IPS-18a (cell line): ENCODE measurements around the gene PAFAH1B2.

Source experiments
- H3K27ac ChIP-seq: one replicate; pipeline ENCODE4 v1.5.1; 2013; ENCODE audit warnings: low read length
- H3K27me3 ChIP-seq: one replicate; pipeline ENCODE4 v1.6.1; 2013; ENCODE audit warnings: mild to moderate bottlenecking, low read length; ENCODE audit not compliant: control insufficient read depth, insufficient read depth
- H3K36me3 ChIP-seq: one replicate; pipeline ENCODE4 v1.6.1; 2013; ENCODE audit warnings: low read depth, low read length; ENCODE audit not compliant: control insufficient read depth
- H3K4me1 ChIP-seq: one replicate; pipeline ENCODE4 v1.6.1; 2013; ENCODE audit warnings: low read depth, low read length; ENCODE audit not compliant: control insufficient read depth
- H3K4me3 ChIP-seq: one replicate; pipeline ENCODE4 v1.5.1; 2013; ENCODE audit warnings: low read length
- H3K9ac ChIP-seq: one replicate; pipeline ENCODE4 v1.6.1; 2013; ENCODE audit warnings: mild to moderate bottlenecking, low read length, moderate library complexity
- H3K9me3 ChIP-seq: one replicate; pipeline ENCODE4 v1.6.1; 2013; ENCODE audit warnings: low read depth, low read length; ENCODE audit not compliant: control insufficient read depth

The PAFAH1B2 gene

DNA sequence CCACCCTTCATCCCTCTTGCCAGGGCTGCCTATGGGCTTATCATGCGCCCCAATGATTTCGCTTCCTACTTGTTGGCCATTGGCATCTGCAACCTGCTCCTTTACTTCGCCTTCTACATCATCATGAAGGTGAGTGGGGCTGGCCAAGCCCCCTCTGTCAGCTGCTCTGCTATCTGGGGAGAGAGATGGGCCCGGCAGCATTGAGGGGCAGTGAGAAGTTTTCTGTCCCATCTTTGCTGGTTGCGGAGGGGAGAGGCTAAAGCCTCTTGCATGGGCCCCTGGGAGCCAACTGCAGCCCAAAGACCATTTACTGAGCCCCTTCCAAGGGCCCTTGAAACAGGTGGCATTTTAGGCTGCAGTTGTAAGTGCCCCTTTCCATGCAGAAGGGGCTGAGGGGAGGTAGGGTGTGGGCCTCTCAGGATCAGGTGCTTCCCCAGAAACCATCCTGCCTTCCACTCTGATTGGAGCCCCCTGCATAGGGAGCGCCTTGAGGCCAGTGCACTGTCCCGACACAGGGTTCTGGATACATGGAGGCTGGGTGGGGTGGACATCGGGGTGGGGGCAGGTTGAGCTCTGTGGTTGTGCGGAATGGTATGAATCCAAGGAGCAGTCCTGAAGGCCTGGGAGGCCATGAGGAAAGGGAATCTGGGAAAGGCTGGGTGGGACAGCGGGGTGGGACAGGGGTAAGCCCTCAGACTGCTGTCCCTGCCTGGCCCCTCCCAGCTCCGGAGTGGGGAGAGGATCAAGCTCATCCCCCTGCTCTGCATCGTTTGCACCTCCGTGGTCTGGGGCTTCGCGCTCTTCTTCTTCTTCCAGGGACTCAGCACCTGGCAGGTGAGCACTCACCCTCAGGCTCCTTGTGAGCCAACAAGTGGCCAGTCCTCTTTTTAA lies 49.3 kb downstream of the PAFAH1B2 start:
- Histone ChIP-seq H3K9me3 (no peaks in the 10 kb centered on the region), H3K27me3 (no peaks in the 10 kb centered on the region), H3K27ac (no peak overlapping the region), H3K9ac (no peak overlapping the region), H3K4me3 (no peak overlapping the region), H3K4me1 (peaks cover 4% of the 10 kb centered on the region), H3K36me3 (no peaks in the 10 kb centered on the region)

DNA sequence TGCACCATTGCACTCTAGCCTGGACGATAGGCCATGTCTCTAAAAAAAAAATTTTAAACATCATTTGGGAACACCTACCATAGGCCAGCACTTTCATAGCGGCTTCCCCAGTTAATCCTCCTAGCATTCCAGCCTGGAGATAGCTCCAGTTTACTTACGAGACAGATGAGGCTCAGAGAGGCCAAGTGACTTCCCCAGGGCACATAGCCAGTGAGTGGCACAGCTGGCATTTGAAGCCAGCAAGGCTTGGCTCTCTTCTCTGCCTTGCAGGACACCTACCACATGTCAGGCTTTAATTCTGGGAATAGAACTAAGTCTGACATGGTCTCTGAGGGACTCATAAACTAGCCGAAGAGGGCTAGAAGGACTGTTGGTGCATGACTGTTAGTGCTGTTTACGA lies 50.2 kb downstream of the PAFAH1B2 start:
- Histone ChIP-seq H3K27me3 (no peaks in the 10 kb centered on the region), H3K9me3 (no peaks in the 10 kb centered on the region), H3K9ac (no peak overlapping the region), H3K4me1 (peaks cover 7% of the 10 kb centered on the region), H3K36me3 (no peaks in the 10 kb centered on the region), H3K4me3 (no peak overlapping the region), H3K27ac (no peak overlapping the region)

DNA sequence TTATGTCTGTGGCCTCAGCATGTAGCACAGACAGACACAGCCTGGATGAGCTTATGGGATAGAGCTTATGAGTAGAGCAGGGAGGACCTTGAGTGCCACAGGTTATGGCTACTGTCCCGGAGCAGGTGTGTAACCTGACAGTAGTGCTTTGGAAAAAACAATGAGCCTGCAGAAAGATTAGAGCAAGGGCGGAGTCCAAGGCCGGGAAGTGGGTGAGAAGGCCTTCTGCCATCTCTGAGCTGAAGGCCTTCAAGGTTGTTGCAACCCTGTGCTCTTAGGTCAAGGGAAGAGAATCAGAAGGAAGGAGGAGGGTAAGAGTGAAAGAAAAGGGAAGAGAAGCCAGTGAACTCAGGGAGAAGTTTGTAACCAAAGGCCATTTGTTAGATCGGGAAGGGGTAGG lies 51.2 kb downstream of the PAFAH1B2 start:
- Histone ChIP-seq H3K9ac (no peak overlapping the region), H3K36me3 (no peaks in the 10 kb centered on the region), H3K9me3 (no peaks in the 10 kb centered on the region), H3K27me3 (no peaks in the 10 kb centered on the region), H3K4me3 (no peak overlapping the region), H3K27ac (no peak overlapping the region), H3K4me1 (peaks cover 15% of the 10 kb centered on the region)

- Histone ChIP-seq H3K4me1 (peaks cover 20% of the 10 kb centered on the region), H3K27me3 (no peaks in the 10 kb centered on the region), H3K4me3 (no peak overlapping the region), H3K36me3 (no peaks in the 10 kb centered on the region), H3K9ac (no peak overlapping the region), H3K9me3 (no peaks in the 10 kb centered on the region), H3K27ac (no peak overlapping the region)
Observed at GRCh38 chr11:117195761-117196160, 51.7 kb downstream of the PAFAH1B2 start.

DNA sequence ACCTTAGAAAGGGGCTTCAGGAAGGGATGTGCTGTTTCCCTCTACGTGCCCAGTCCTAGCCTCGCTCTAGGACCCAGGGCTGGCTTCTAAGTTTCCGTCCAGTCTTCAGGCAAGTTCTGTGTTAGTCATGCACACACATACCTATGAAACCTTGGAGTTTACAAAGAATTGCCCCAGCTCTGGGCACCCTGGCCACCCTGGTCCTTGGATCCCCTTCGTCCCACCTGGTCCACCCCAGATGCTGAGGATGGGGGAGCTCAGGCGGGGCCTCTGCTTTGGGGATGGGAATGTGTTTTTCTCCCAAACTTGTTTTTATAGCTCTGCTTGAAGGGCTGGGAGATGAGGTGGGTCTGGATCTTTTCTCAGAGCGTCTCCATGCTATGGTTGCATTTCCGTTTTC lies 52.9 kb downstream of the PAFAH1B2 start:
- H3K36me3 ChIP-seq: no peaks in the 10 kb centered on the region
- H3K27ac ChIP-seq: no peak overlapping the region
- H3K4me3 ChIP-seq: no peak overlapping the region
- peaks cover 25% of the 10 kb centered on the region for H3K4me1 ChIP-seq
- H3K9ac ChIP-seq: no peak overlapping the region
- H3K9me3 ChIP-seq: no peaks in the 10 kb centered on the region
- H3K27me3 ChIP-seq: no peaks in the 10 kb centered on the region

DNA sequence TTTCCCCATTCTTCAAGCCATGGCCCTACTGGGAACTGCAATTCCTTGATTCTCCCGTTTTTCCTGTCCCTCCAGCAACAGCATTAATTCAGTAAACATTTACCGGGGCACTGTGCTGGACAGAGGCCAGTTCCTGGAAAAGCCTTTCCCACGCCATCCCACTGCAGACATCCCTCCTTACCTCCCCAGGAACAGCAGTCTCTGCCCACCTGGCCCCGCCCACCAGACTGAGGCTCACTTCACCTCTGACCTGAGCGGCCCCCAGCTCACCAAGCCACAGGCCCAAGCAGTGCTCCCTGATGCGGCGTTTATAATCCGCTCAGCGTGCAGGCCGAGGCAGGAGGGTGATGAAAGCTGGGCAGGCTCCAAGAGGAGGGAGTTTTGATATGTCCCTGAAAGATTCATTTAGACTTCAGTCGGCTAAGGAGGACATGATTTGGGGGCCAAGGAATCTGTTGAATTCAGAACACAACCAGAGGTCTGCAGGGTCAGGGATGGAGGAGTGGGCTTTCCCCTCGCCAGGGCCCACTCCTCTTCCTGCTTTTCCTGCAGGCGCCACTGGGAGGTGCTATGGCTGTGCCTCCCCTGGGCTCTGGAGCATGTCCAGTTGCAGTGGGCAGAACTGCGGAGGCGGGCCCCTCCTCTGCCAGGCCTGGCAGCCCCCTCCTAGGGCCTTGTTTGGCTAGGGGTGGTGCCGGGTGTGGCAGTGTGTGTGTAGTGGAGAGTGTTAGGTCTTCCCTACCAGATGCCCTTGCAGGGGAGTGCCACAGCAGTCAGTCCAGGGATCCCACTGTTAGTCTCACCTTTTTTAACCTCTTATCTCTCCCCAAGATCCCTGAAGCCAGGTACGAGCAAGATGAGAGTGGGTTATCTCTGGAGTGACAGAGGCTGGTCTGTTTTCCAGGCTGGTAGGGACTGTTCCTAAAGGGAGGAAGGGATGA lies 53.7 kb downstream of the PAFAH1B2 start:
- peaks cover 25% of the 10 kb centered on the region for H3K4me1 ChIP-seq
- peak overlapping the region; percentile 74 for H3K9ac ChIP-seq
- no peaks in the 10 kb centered on the region for H3K27me3 ChIP-seq
- H3K27ac ChIP-seq: no peak overlapping the region
- no peak overlapping the region for H3K4me3 ChIP-seq
- no peaks in the 10 kb centered on the region for H3K9me3 ChIP-seq
- peaks cover under 1% of the 10 kb centered on the region for H3K36me3 ChIP-seq

GRCh38 chr11:117198613-117199012 lies 54.5 kb downstream of the PAFAH1B2 start:
- peak overlapping the region; percentile 66 for H3K4me3 ChIP-seq
- H3K9ac ChIP-seq: peak overlapping the region; percentile 74
- H3K4me1 ChIP-seq: peaks cover 25% of the 10 kb centered on the region
- H3K9me3 ChIP-seq: no peaks in the 10 kb centered on the region
- peaks cover 7% of the 10 kb centered on the region for H3K36me3 ChIP-seq
- H3K27me3 ChIP-seq: no peaks in the 10 kb centered on the region
- H3K27ac ChIP-seq: no peak overlapping the region

GRCh38 chr11:117199053-117199915 lies 55.2 kb downstream of the PAFAH1B2 start, which contains the start of gene TAGLN:
TSS of gene TAGLN (plus strand) at chr11:117199370. CDS start at chr11:117203014, 3,644 bp downstream.
- Histone ChIP-seq H3K36me3 (peaks cover 14% of the 10 kb centered on the region), H3K4me3 (peak within 1 kb of the TSS; percentile 66), H3K27me3 (no peaks in the 10 kb centered on the region), H3K9me3 (no peaks in the 10 kb centered on the region), H3K27ac (peak within 1 kb of the TSS; percentile 26), H3K4me1 (peaks cover 25% of the 10 kb centered on the region), H3K9ac (peak within 1 kb of the TSS; percentile 74)

DNA sequence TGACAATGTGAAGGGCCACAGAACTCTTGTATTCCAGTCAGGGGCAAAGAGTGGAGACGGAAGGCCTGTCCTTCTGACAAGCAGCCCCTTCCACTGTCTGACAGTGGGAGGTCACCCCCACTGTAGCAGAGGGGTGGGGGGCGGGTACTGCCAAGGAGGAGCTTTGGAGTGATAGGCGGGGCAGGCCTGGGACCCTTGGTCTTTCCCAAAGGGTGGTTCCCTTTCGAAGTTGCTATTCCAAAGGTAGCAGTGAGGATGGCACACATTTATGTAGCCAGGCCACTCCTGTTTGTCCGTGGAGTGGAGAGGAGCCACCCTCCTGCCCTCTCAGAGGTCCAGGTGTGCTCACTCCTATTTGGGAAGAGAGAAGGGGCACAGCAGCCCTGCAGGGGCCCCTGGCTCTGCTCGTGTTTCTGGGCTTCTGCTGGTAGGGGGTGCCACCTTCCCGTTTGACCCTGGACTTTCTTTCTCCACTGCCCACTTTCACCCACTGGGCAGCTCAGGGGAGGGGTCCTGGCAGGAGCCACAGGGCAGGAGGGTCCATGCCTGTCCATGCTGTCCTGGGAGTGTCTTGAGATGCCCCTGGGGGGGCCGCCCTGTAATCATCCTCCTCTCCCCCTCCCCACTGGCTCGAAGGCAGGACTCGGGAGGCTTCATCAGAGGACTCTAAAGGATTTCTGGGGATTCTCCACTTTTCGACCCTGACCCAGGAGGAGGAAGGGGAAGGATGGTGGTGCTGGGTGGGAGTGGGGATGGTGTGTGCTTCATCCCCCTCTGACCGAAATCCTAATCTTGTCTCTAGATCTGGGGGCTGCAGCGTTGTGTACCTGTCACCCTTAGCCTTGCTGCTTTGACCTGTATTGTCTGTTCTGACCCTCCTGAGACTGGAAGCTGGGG lies 56.1 kb downstream of the PAFAH1B2 start:
- Histone ChIP-seq H3K9ac (peak overlapping the region; percentile 74), H3K27me3 (no peaks in the 10 kb centered on the region), H3K9me3 (no peaks in the 10 kb centered on the region), H3K4me3 (peak overlapping the region; percentile 66), H3K36me3 (peaks cover 23% of the 10 kb centered on the region), H3K27ac (no peak overlapping the region), H3K4me1 (peaks cover 25% of the 10 kb centered on the region)
